Ascending aorta (tissue), 2 donors: Measurements from ENCODE around the gene DPEP2NB. TPM values are rescaled to one million over a fixed set of nuclear protein-coding genes. Genes with fewer than 3 reads are reported as not detected.

Experiments used
- DNase-seq, 2 donors: peaks; one replicate each; pipeline ENCODE4 v3.0.0-alpha.2; 2019; ENCODE audit warnings: low spot score in 2 of 2
- H3K27ac ChIP-seq, 2 donors: fragments of 200-600 bp; sonication (generic); one replicate each; pipeline ENCODE4 v1.5.1; 2016 to 2017; ENCODE audit warnings: mild to moderate bottlenecking in 1 of 2
- H3K27me3 ChIP-seq: fragments of 200-600 bp; sonication (generic); one replicate; pipeline ENCODE4 v1.5.1; 2017
- H3K36me3 ChIP-seq, 2 donors: fragments of 200-600 bp; sonication (generic); one replicate each; pipeline ENCODE4 v1.5.1; 2016
- H3K4me1 ChIP-seq, 2 donors: fragments of 200-600 bp; sonication (generic); one replicate each; pipeline ENCODE4 v1.5.1; 2016 to 2017; ENCODE audit warnings: mild to moderate bottlenecking in 1 of 2
- H3K4me3 ChIP-seq, 2 donors: fragments of 200-600 bp; sonication (generic); one replicate each; pipeline ENCODE4 v1.5.1; 2016 to 2017; ENCODE audit warnings: mild to moderate bottlenecking in 1 of 2
- H3K9me3 ChIP-seq, 2 donors: fragments of 200-600 bp; sonication (generic); one replicate each; pipeline ENCODE4 v1.5.1; 2016
- intact Hi-C: fragments of 100-400 bp; cut with DNase I; formaldehyde crosslinking; loops from one replicate; pipeline ENCODE4 v1.15.1; 2023
- total RNA-seq: library from RNA; depleted of rRNA; stranded (reverse); fragments of >200 nt; gene quantifications from one replicate; pipeline ENCODE4 v1.1.0, GENCODE V29; 2016
- TF ChIP-seq, protein P1 (sequence below), 3 experiments: fragments of 200-600 bp in 2 of 3; fragments of 450-650 bp in 1 of 3; sonication (generic) in 2 of 3; IDR thresholded peaks; one replicate each; pipeline ENCODE4 v1.5.1; 2016 to 2019; ENCODE audit warnings: antibody characterized with exemption in 3 of 3, mild to moderate bottlenecking in 1 of 3, moderate library complexity in 1 of 3

DPEP2NB gene
- total RNA-seq, 1 donor from 2014 or later: not detected

DNA sequence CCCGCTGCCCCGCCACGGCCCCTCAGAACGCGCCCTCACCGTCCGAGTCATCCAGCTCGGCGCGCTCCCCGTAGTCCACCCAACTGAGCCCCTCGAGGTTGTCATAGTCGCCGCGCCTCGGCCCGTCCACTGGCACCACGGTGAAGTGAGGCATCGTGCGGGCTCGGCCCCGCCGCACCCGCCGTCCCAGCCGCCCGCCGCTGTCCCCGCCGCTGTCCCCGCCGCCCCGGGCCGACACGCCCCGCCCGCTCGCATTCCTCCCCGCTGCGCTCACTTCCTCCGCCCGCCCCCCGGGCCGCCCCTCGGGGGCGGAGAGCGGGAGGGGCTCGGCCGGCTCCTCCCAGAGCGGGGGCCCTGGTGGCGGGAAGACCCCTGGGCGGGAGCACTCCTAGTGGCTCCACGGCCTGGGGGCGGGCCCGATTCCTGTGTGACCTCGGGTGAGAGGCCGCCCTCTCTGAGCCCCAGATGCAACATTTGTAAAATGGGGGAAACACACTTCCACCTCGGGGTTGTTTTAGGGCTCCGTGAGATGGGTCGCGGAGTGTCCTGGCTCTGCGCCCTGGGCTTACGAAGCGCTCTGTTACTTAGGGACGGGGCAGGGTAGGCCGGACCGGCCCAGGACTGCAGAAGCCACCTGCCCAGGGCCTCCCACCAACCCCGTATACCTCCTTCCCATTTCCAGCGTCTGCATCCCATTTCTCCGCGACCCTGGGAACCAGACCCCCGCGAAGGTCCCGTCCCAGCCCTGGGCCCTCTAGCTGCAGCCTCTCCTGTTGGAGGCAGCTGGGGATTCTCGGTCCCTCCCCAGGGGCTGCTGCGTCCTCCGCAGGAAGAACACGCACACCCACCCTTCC, 47.1 kb downstream of the DPEP2NB start, which contains the start of gene SLC12A4:
Gene SLC12A4, minus strand, starts transcription at position 238 of the 854 bp plus-strand sequence. Its CDS starts 84 bp downstream, at position 154.
- Histone ChIP-seq H3K27me3 (no peaks in the 10 kb centered on the region), H3K4me3 (peak within 1 kb of the TSS; percentile 79 to 83), H3K9me3 (no peaks in the 10 kb centered on the region), H3K4me1 (peaks cover 11 to 39% of the 10 kb centered on the region in 2 donors), H3K27ac (peak within 1 kb of the TSS; percentile 94 to 98), H3K36me3 (no peaks in the 10 kb centered on the region)
- TF ChIP-seq, protein P1, sequence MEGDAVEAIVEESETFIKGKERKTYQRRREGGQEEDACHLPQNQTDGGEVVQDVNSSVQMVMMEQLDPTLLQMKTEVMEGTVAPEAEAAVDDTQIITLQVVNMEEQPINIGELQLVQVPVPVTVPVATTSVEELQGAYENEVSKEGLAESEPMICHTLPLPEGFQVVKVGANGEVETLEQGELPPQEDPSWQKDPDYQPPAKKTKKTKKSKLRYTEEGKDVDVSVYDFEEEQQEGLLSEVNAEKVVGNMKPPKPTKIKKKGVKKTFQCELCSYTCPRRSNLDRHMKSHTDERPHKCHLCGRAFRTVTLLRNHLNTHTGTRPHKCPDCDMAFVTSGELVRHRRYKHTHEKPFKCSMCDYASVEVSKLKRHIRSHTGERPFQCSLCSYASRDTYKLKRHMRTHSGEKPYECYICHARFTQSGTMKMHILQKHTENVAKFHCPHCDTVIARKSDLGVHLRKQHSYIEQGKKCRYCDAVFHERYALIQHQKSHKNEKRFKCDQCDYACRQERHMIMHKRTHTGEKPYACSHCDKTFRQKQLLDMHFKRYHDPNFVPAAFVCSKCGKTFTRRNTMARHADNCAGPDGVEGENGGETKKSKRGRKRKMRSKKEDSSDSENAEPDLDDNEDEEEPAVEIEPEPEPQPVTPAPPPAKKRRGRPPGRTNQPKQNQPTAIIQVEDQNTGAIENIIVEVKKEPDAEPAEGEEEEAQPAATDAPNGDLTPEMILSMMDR (IDR thresholded peaks at IDR 0.05): no peak
- DNase-seq: peak; percentile 54 to 94
- intact Hi-C loops: loop anchor here (1.0 to 10.0 kb wide), 5 partner anchors 24 to 444 kb away; partner anchors contain the start of genes DDX28, DUS2, ESRP2 and PSMB10

DNA sequence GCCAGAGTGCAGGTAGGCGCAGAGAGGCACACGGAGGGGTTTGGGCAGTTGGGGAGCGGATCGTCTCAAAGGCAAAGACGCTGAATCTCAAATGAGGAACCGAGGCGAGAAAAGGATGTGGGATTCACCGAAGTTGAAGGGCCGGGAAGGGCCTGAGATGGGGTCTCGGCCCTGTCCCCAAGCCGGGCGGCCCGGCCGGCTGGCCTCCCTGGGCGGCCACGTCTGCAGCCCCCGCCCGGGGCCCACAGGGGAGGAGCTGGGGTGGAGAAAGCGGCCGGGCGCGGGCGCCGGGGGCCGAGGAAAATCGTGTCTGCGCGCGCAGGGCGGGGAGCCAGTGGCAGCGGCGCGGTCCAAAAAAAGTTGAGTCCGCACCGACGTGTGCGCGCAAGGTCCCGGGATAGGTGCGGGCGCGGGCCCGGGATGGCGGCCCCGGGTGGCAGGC, 47.7 kb downstream of the DPEP2NB start:
- Histone ChIP-seq H3K27ac (peak overlapping the region; percentile 94 to 98), H3K27me3 (no peaks in the 10 kb centered on the region), H3K9me3 (no peaks in the 10 kb centered on the region), H3K4me3 (peak overlapping the region; percentile 79 to 83), H3K36me3 (peaks cover 5% of the 10 kb centered on the region in 2 donors), H3K4me1 (peaks cover 11 to 45% of the 10 kb centered on the region in 2 donors)
- TF ChIP-seq, protein P1 (IDR thresholded peaks at IDR 0.05): no peak
- DNase-seq: peak in 1 of 2 donors; percentile 76
- intact Hi-C loops: loop anchor here (1.0 to 10.0 kb wide), 5 partner anchors 25 to 443 kb away; partner anchors contain the start of genes DDX28, DUS2, ESRP2 and PSMB10

DNA sequence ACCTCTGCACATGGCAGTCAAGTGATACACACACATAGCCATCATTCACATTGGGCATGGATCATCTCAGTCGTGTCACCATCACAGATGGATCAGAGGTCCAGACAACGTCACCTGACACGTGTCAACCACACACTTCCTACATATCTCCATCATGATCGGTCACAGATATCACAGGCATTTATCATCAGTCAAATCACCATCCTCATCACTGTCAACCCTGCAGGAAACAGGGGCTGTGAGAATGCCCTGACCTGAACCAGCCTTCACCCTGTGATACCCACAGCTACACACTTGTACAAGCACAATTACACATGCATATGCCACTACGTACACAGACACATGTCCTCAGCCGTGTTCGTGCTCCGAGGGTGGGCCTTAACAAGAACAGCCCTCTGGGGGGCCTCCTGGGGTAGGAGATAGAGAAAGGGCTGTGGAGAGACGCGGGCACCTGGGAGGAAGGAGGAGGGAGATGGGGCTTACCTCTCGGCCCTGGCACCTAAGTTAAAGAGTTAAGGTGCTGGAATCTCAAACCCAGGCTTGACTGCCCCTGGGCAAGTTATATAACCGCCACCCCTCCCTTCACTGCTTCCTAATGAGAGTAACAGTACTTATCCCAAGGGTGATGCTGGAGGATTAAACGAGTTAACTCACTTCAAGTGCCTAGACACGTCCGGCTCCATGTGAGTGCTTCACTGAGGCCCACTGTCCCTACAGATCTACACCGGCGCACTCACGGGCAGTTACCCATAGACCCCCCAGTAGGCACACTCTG, 48.3 kb downstream of the DPEP2NB start:
- H3K4me1 ChIP-seq: peaks cover 11 to 46% of the 10 kb centered on the region in 2 donors
- no peaks in the 10 kb centered on the region for H3K27me3 ChIP-seq
- H3K27ac ChIP-seq: peak overlapping the region; percentile 94 to 98
- TF ChIP-seq, protein P1 (IDR thresholded peaks at IDR 0.05): no peak
- no peak for DNase-seq
- no peaks in the 10 kb centered on the region for H3K9me3 ChIP-seq
- peak overlapping the region; percentile 79 to 83 for H3K4me3 ChIP-seq
- H3K36me3 ChIP-seq: peaks cover 11% of the 10 kb centered on the region in 2 donors
- intact Hi-C loops: loop anchor here (10.0 kb wide), 2 partner anchors 267 to 443 kb away; partner anchors contain the start of genes ESRP2 and RIPOR1

DNA sequence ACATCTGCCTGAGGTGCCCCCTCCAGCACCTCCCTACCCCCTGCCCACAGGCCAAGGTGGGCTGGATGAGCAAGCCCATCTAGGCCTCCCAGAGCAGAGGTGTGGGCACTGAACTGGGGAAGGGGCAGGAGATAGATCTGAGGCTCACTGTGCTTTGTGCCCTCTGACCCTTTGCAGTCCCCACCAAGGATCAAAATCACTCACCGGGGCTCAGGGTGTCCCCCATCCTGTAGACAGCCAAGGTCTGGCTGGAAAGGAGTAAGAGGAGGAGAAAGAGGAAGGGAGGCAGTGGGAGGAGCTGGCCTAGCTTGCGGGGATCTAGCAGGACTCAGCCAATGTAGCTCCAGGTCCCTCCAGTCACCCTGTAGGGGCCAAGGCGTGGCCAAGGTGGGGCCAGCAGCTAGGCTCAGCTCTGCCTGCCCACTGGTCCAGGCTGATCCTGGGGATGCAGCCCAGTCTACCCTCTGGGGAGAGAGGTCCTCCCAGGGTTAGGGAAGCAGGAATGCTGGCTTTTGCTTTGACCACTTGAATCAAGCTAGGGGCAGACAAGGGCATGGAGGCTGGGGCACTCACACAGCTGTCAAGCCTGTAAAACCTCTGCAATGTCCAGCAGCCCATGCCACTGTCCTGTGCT, 49.0 kb downstream of the DPEP2NB start:
- H3K27me3 ChIP-seq: no peaks in the 10 kb centered on the region
- H3K4me3 ChIP-seq: peak overlapping the region; percentile 79 to 83
- DNase-seq: peak in 1 of 2 donors; percentile 78
- H3K27ac ChIP-seq: peak overlapping the region; percentile 94 to 98
- no peaks in the 10 kb centered on the region for H3K9me3 ChIP-seq
- H3K36me3 ChIP-seq: peaks cover 18% of the 10 kb centered on the region in 2 donors
- intact Hi-C loops: loop anchor here (10.0 kb wide), 2 partner anchors 268 to 442 kb away; partner anchors contain the start of genes ESRP2 and RIPOR1
- H3K4me1 ChIP-seq: peaks cover 11 to 49% of the 10 kb centered on the region in 2 donors
- TF ChIP-seq, protein P1 (IDR thresholded peaks at IDR 0.05): no peak
